ENCODE measurements around the gene WDR74. TPM values are rescaled to one million over a fixed set of nuclear protein-coding genes. Genes with fewer than 3 reads are reported as not detected.

WDR74 gene
- total and polyA plus RNA-seq, 2 of the 13 experiments (the other 11 are each of a cell fraction or from before 2014, with no cell fraction given) = 77.0 to 83.3 TPM

DNA sequence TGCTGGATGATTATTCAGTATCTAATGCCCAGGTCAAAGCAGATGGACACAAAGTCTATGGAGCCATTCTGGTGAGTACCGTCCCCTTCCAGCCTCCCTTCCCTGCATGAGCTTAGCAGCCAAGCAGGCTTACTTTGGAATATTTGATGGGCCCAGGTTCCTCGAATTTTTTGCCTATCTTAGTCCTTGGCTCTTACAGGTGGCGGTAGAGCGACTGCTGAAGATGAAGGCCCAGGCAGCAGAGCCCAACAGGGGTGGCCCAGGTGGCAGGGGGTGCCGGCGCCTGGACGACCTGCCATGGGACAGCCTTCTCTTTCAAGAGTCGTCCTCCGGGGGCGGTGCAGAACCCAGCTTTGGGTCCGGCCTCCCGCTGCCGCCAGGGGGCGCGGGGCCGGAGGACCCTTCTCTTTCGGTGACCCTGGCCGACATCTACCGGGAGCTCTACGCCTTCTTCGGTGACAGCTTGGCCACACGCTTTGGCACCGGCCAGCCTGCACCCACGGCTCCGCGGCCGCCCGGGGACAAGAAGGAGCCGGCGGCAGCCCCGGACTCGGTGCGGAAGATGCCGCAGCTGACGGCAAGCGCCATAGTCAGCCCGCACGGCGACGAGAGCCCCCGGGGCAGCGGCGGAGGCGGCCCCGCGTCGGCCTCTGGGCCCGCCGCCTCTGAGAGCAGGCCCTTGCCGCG is 52.9 kb downstream of the WDR74 start (continued):
- TF ChIP-seq TP53 (CRISPR knock-in tag; conservative IDR thresholded peaks at IDR 0.05) (0 out of 2 replicates have a peak, but pooled peaks have one; percentile 4), BRCA1 (CRISPR knock-in tag; IDR thresholded peaks at IDR 0.05) (no peak), NBN (conservative IDR thresholded peaks at IDR 0.05) (no peak), ZNF616 (CRISPR knock-in tag; IDR thresholded peaks at IDR 0.05; ENCODE audit: low read depth) (0 out of 2 replicates have a peak, but pooled peaks have one; percentile 14), ZNF296 (CRISPR knock-in tag; conservative IDR thresholded peaks at IDR 0.05) (no peak), ZNF160 (CRISPR knock-in tag; IDR thresholded peaks at IDR 0.05) (0 out of 2 replicates have a peak, but pooled peaks have one; percentile 9), ZNF552 (CRISPR knock-in tag; IDR thresholded peaks at IDR 0.05; ENCODE audit: borderline replicate concordance) (0 out of 2 replicates have a peak, but pooled peaks have one; percentile 63), SATB2 (CRISPR knock-in tag; IDR thresholded peaks at IDR 0.05) (0 out of 2 replicates have a peak, but pooled peaks have one; percentile 7)
- TF ChIP-seq, protein P1, sequence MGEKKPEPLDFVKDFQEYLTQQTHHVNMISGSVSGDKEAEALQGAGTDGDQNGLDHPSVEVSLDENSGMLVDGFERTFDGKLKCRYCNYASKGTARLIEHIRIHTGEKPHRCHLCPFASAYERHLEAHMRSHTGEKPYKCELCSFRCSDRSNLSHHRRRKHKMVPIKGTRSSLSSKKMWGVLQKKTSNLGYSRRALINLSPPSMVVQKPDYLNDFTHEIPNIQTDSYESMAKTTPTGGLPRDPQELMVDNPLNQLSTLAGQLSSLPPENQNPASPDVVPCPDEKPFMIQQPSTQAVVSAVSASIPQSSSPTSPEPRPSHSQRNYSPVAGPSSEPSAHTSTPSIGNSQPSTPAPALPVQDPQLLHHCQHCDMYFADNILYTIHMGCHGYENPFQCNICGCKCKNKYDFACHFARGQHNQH (CRISPR knock-in tag; IDR thresholded peaks at IDR 0.05) = peak; percentile 37; the same call in 1 of the 2 replicates
- TF ChIP-seq, protein P2, sequence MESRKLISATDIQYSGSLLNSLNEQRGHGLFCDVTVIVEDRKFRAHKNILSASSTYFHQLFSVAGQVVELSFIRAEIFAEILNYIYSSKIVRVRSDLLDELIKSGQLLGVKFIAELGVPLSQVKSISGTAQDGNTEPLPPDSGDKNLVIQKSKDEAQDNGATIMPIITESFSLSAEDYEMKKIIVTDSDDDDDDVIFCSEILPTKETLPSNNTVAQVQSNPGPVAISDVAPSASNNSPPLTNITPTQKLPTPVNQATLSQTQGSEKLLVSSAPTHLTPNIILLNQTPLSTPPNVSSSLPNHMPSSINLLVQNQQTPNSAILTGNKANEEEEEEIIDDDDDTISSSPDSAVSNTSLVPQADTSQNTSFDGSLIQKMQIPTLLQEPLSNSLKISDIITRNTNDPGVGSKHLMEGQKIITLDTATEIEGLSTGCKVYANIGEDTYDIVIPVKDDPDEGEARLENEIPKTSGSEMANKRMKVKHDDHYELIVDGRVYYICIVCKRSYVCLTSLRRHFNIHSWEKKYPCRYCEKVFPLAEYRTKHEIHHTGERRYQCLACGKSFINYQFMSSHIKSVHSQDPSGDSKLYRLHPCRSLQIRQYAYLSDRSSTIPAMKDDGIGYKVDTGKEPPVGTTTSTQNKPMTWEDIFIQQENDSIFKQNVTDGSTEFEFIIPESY (CRISPR knock-in tag; IDR thresholded peaks at IDR 0.05) = peak; percentile 79
- TF ChIP-seq, protein P3, sequence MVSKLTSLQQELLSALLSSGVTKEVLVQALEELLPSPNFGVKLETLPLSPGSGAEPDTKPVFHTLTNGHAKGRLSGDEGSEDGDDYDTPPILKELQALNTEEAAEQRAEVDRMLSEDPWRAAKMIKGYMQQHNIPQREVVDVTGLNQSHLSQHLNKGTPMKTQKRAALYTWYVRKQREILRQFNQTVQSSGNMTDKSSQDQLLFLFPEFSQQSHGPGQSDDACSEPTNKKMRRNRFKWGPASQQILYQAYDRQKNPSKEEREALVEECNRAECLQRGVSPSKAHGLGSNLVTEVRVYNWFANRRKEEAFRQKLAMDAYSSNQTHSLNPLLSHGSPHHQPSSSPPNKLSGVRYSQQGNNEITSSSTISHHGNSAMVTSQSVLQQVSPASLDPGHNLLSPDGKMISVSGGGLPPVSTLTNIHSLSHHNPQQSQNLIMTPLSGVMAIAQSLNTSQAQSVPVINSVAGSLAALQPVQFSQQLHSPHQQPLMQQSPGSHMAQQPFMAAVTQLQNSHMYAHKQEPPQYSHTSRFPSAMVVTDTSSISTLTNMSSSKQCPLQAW (CRISPR knock-in tag; IDR thresholded peaks at IDR 0.05) = 0 out of 2 replicates have a peak, but pooled peaks have one; percentile 21
- TF ChIP-seq, protein P4, sequence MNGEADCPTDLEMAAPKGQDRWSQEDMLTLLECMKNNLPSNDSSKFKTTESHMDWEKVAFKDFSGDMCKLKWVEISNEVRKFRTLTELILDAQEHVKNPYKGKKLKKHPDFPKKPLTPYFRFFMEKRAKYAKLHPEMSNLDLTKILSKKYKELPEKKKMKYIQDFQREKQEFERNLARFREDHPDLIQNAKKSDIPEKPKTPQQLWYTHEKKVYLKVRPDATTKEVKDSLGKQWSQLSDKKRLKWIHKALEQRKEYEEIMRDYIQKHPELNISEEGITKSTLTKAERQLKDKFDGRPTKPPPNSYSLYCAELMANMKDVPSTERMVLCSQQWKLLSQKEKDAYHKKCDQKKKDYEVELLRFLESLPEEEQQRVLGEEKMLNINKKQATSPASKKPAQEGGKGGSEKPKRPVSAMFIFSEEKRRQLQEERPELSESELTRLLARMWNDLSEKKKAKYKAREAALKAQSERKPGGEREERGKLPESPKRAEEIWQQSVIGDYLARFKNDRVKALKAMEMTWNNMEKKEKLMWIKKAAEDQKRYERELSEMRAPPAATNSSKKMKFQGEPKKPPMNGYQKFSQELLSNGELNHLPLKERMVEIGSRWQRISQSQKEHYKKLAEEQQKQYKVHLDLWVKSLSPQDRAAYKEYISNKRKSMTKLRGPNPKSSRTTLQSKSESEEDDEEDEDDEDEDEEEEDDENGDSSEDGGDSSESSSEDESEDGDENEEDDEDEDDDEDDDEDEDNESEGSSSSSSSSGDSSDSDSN (CRISPR knock-in tag; IDR thresholded peaks at IDR 0.05) = peak; percentile 52; the same call in 1 of the 2 replicates
- TF ChIP-seq, protein P5, sequence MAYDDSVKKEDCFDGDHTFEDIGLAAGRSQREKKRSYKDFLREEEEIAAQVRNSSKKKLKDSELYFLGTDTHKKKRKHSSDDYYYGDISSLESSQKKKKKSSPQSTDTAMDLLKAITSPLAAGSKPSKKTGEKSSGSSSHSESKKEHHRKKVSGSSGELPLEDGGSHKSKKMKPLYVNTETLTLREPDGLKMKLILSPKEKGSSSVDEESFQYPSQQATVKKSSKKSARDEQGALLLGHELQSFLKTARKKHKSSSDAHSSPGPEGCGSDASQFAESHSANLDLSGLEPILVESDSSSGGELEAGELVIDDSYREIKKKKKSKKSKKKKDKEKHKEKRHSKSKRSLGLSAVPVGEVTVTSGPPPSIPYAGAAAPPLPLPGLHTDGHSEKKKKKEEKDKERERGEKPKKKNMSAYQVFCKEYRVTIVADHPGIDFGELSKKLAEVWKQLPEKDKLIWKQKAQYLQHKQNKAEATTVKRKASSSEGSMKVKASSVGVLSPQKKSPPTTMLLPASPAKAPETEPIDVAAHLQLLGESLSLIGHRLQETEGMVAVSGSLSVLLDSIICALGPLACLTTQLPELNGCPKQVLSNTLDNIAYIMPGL (CRISPR knock-in tag; IDR thresholded peaks at IDR 0.05; ENCODE audit: borderline replicate concordance in 1 of 2, low read depth in 1 of 2) = peak; percentile 78 to 93
- TF ChIP-seq, protein P6, sequence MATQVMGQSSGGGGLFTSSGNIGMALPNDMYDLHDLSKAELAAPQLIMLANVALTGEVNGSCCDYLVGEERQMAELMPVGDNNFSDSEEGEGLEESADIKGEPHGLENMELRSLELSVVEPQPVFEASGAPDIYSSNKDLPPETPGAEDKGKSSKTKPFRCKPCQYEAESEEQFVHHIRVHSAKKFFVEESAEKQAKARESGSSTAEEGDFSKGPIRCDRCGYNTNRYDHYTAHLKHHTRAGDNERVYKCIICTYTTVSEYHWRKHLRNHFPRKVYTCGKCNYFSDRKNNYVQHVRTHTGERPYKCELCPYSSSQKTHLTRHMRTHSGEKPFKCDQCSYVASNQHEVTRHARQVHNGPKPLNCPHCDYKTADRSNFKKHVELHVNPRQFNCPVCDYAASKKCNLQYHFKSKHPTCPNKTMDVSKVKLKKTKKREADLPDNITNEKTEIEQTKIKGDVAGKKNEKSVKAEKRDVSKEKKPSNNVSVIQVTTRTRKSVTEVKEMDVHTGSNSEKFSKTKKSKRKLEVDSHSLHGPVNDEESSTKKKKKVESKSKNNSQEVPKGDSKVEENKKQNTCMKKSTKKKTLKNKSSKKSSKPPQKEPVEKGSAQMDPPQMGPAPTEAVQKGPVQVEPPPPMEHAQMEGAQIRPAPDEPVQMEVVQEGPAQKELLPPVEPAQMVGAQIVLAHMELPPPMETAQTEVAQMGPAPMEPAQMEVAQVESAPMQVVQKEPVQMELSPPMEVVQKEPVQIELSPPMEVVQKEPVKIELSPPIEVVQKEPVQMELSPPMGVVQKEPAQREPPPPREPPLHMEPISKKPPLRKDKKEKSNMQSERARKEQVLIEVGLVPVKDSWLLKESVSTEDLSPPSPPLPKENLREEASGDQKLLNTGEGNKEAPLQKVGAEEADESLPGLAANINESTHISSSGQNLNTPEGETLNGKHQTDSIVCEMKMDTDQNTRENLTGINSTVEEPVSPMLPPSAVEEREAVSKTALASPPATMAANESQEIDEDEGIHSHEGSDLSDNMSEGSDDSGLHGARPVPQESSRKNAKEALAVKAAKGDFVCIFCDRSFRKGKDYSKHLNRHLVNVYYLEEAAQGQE (IDR thresholded peaks at IDR 0.05; ENCODE audit: borderline replicate concordance in 1 of 2, low read depth in 1 of 2, low read length in 2 of 2) = 0 out of 4 replicates have a peak, but pooled peaks of 1 of the 2 experiments have one; percentile 9

Data from HepG2 (cell line).